SK-N-MC (cell line): ENCODE measurements around the gene RPL10.

Source experiments
- EZH2 ChIP-seq: fragments of 200-600 bp; sonication (generic); IDR thresholded peaks from one replicate; pipeline ENCODE4 v1.6.1; 2017; ENCODE audit warnings: antibody characterized with exemption
- FOXP2 ChIP-seq: optimal IDR thresholded peaks from 2 replicates; pipeline ENCODE3; 2011; ENCODE audit warnings: mild to moderate bottlenecking, moderate library complexity; ENCODE audit not compliant: insufficient read depth; ENCODE audit errors: extremely low read length, control extremely low read depth
- POLR2AphosphoS5 ChIP-seq: IDR thresholded peaks from 2 replicates; pipeline ENCODE4 v1.6.1; 2012; ENCODE audit warnings: mild to moderate bottlenecking, low read depth, low read length, borderline replicate concordance

GRCh38 chrX:154439841-154440240 is 41.7 kb downstream of the RPL10 start:
- TF ChIP-seq EZH2 (no peak), POLR2AphosphoS5 (no peak), FOXP2 (no peak)
